K562 (cell line): ENCODE measurements around the gene OR52I1. TPM values are rescaled to one million over a fixed set of nuclear protein-coding genes. Genes with fewer than 3 reads are reported as not detected.

Experiments used
- CBX3 ChIP-seq, 2 experiments: IDR thresholded peaks; 1 replicate in 1 of 2; 2 replicates in 1 of 2; pipeline ENCODE4 v1.6.1; 2012; ENCODE audit warnings: inconsistent platforms in 2 of 2, low read length in 2 of 2, borderline replicate concordance in 1 of 2, control low read depth in 1 of 2
- CC2D1A ChIP-seq: fragments of 450-650 bp; IDR thresholded peaks from 2 replicates; pipeline ENCODE4 v1.6.1; 2017; ENCODE audit warnings: mild to moderate bottlenecking
- CREB1 ChIP-seq, 2 experiments: sonication (generic) in 1 of 2; formaldehyde crosslinking in 1 of 2; IDR thresholded peaks; 2 replicates each; pipeline versions ENCODE4 v1.6.1 to v1.8.0; 2012 to 2022; ENCODE audit warnings: inconsistent platforms in 1 of 2, mild to moderate bottlenecking in 1 of 2, missing genetic modification reagents in 1 of 2, moderate library complexity in 1 of 2
- CTCF ChIP-seq, 3 experiments: IDR thresholded peaks in 2 of 3; conservative IDR thresholded peaks in 1 of 3; 2 replicates each; pipeline ENCODE4 v1.5.1; 2011 to 2012; ENCODE audit warnings: low read length in 3 of 3, mild to moderate bottlenecking in 3 of 3, control low read depth in 2 of 3, improper control_type of control experiment in 1 of 3, inconsistent platforms in 1 of 3, low read depth in 1 of 3, mixed read lengths in 1 of 3, moderate library complexity in 1 of 3; ENCODE audit not compliant: insufficient read depth in 2 of 3
- HNRNPH1 ChIP-seq: fragments of 200-400 bp; formaldehyde crosslinking; optimal IDR thresholded peaks from 2 replicates; pipeline ENCODE3; 2017; ENCODE audit warnings: low read depth, mild to moderate bottlenecking, low read length, moderate library complexity
- MAX ChIP-seq: sonication (generic); formaldehyde crosslinking; IDR thresholded peaks from 2 replicates; pipeline ENCODE4 v1.9.0; 2022; ENCODE audit warnings: mild to moderate bottlenecking, missing genetic modification reagents
- MED1 ChIP-seq: sonication (generic); formaldehyde crosslinking; IDR thresholded peaks from 2 replicates; pipeline ENCODE4 v1.8.1; 2023; ENCODE audit warnings: missing genetic modification reagents, borderline replicate concordance
- NR2C1 ChIP-seq, 2 experiments: fragments of 450-650 bp; IDR thresholded peaks; 2 replicates each; pipeline ENCODE4 v1.6.1; 2017; ENCODE audit warnings: mild to moderate bottlenecking in 2 of 2, antibody characterized with exemption in 1 of 2, inconsistent platforms in 1 of 2, missing compliant biosample characterization in 1 of 2, missing genetic modification characterization in 1 of 2
- PML ChIP-seq: IDR thresholded peaks from 2 replicates; pipeline ENCODE4 v1.6.1; 2012; ENCODE audit warnings: low read length, inconsistent platforms
- RREB1 ChIP-seq: fragments of 250-450 bp; sonication (Bioruptor Pico); IDR thresholded peaks from 2 replicates; pipeline ENCODE4 v1.4.0; 2020
- SMARCA5 ChIP-seq: fragments of 450-650 bp; IDR thresholded peaks from 2 replicates; pipeline ENCODE4 v1.6.1; 2016
- STAT5B ChIP-seq: fragments of 250-450 bp; sonication (Bioruptor Pico); IDR thresholded peaks from 2 replicates; pipeline ENCODE4 v1.8.0; 2021; ENCODE audit warnings: mild to moderate bottlenecking, inconsistent platforms
- TOE1 ChIP-seq, 2 experiments: fragments of 450-650 bp in 1 of 2; sonication (generic) in 1 of 2; formaldehyde crosslinking in 1 of 2; IDR thresholded peaks; 2 replicates each; pipeline versions ENCODE4 v1.7.1 to v1.8.0; 2016 to 2022; ENCODE audit warnings: borderline replicate concordance in 2 of 2, mild to moderate bottlenecking in 2 of 2, antibody characterized with exemption in 1 of 2, inconsistent platforms in 1 of 2, low read depth in 1 of 2, missing genetic modification reagents in 1 of 2, moderate library complexity in 1 of 2
- ZNF253 ChIP-seq: fragments of 250-450 bp; sonication (Bioruptor Pico); conservative IDR thresholded peaks from 2 replicates; pipeline ENCODE4 v1.6.1; 2021; ENCODE audit warnings: mild to moderate bottlenecking
- ZNF324 ChIP-seq: fragments of 250-450 bp; sonication (Bioruptor Pico); IDR thresholded peaks from 2 replicates; pipeline ENCODE4 v1.4.0; 2020; ENCODE audit warnings: mild to moderate bottlenecking
- ZNF449 ChIP-seq: fragments of 250-450 bp; sonication (Bioruptor Pico); IDR thresholded peaks from 2 replicates; pipeline ENCODE4 v1.8.0; 2022; ENCODE audit warnings: moderate library complexity, mild to moderate bottlenecking, inconsistent platforms
- polyA plus RNA-seq, 8 experiments: library from polyadenylated mRNA; depleted of rRNA in 4 of 8; stranded (reverse) in 5 of 8; unstranded in 3 of 8; fragments of >200 nt; fragmentation: Nextera tagmentation in 2 of 8; fragmentation: Illumina TruSeq in 1 of 8; extraction: Ambion mirVana in 2 of 8; extraction: Trizol in 1 of 8; gene quantifications; 2 replicates each; pipeline versions ENCODE4 v1.2.1 to v1.2.3, GENCODE V29; 2011 to 2014; ENCODE audit warnings: inconsistent platforms in 1 of 8, missing spikeins in 1 of 8
- total RNA-seq, 7 experiments: library from RNA; depleted of rRNA in 6 of 7; stranded (reverse); fragments of >200 nt in 6 of 7; fragmentation: Illumina TruSeq in 2 of 7; extraction: Trizol in 2 of 7; gene quantifications; 2 replicates each; pipeline versions ENCODE4 v1.2.1 to v1.2.3, GENCODE V29; 2011 to 2021; ENCODE audit warnings: low replicate concordance in 1 of 7

The OR52I1 gene
- total and polyA plus RNA-seq, 9 of the 15 experiments (the other 6 are each of a cell fraction or from before 2014, with no cell fraction given) = not detected

GRCh38 chr11:4607781-4608666, 14.2 kb downstream of the OR52I1 start, which contains the start of gene TRIM68 (continued):
- TF ChIP-seq RREB1 (CRISPR knock-in tag) = 0 out of 2 replicates have a peak, but pooled peaks have one; percentile 35
- TF ChIP-seq MED1 (CRISPR knock-in tag) = no peak
- peak; percentile 58; the same call in 1 of the 2 replicates for TF ChIP-seq PML
- TF ChIP-seq CBX3 (IDR thresholded peaks at IDR 0.05; ENCODE audit: borderline replicate concordance in 1 of 2, low read length in 2 of 2) = peak in 1 of 2 experiments; percentile 59; a peak in 1 of 3 replicates
- no peak for TF ChIP-seq TOE1 (IDR thresholded peaks at IDR 0.05; ENCODE audit: borderline replicate concordance)
- no peak for TF ChIP-seq TOE1 (CRISPR knock-in tag; IDR thresholded peaks at IDR 0.05; ENCODE audit: borderline replicate concordance, low read depth)
- no peak for TF ChIP-seq ZNF253 (CRISPR knock-in tag)
- no peak for TF ChIP-seq STAT5B
- TF ChIP-seq NR2C1 (IDR thresholded peaks at IDR 0.05) = no peak
- no peak for TF ChIP-seq NR2C1 (tag; IDR thresholded peaks at IDR 0.05)
- TF ChIP-seq ZNF324 (CRISPR knock-in tag) = no peak
- 0 out of 2 replicates have a peak, but pooled peaks have one; percentile 66 for TF ChIP-seq CC2D1A
- TF ChIP-seq CTCF (IDR thresholded peaks at IDR 0.05 in 2 of 3, conservative IDR thresholded peaks at IDR 0.05 in 1 of 3; ENCODE audit: insufficient read depth in 2 of 3, low read depth in 1 of 3, low read length in 3 of 3) = no peak
- no peak for TF ChIP-seq ZNF449 (CRISPR knock-in tag)
- TF ChIP-seq MAX (CRISPR knock-in tag) = no peak
- 0 out of 2 replicates have a peak, but pooled peaks have one; percentile 14 for TF ChIP-seq CREB1 (IDR thresholded peaks at IDR 0.05)
- no peak; the same call in 1 of the 2 replicates for TF ChIP-seq CREB1 (CRISPR knock-in tag; IDR thresholded peaks at IDR 0.05)
- no peak for TF ChIP-seq SMARCA5
- TF ChIP-seq HNRNPH1 = no peak
